Measurements from ENCODE around the gene AMIGO1. TPM values are rescaled to one million over a fixed set of nuclear protein-coding genes. Genes with fewer than 3 reads are reported as not detected.

The AMIGO1 gene
- 6.2 TPM for polyA plus RNA-seq (ENCODE audit: insufficient read length)
- long read RNA-seq, donor 1, full-length matches to known transcripts, result 8 of 8 reads
- long read RNA-seq, donor 1, partial matches to known transcripts, result 0 of 8 reads
- long read RNA-seq, donor 1, other reads (novel, unspliced or antisense), result 0 of 8 reads
- long read RNA-seq, donor 2, full-length matches to known transcripts, result 4 of 4 reads
- long read RNA-seq, donor 2, partial matches to known transcripts, result 0 of 4 reads
- long read RNA-seq, donor 2, other reads (novel, unspliced or antisense), result 0 of 4 reads
- long read RNA-seq, donor 3, full-length matches to known transcripts, result 2 of 2 reads
- long read RNA-seq, donor 3, partial matches to known transcripts, result 0 of 2 reads
- long read RNA-seq, donor 3, other reads (novel, unspliced or antisense), result 0 of 2 reads
- long read RNA-seq, donor 4, full-length matches to known transcripts, result 1 of 1 reads
- long read RNA-seq, donor 4, partial matches to known transcripts, result 0 of 1 reads
- long read RNA-seq, donor 4, other reads (novel, unspliced or antisense), result 0 of 1 reads
- long read RNA-seq, donor 5, full-length matches to known transcripts, result 3 of 3 reads
- long read RNA-seq, donor 5, partial matches to known transcripts, result 0 of 3 reads
- long read RNA-seq, donor 5, other reads (novel, unspliced or antisense), result 0 of 3 reads
- long read RNA-seq, donor 6, full-length matches to known transcripts, result 8 of 8 reads
- long read RNA-seq, donor 6, partial matches to known transcripts, result 0 of 8 reads
- long read RNA-seq, donor 6, other reads (novel, unspliced or antisense), result 0 of 8 reads
- long read RNA-seq, donor 7, full-length matches to known transcripts, result 12 of 12 reads
- long read RNA-seq, donor 7, partial matches to known transcripts, result 0 of 12 reads
- long read RNA-seq, donor 7, other reads (novel, unspliced or antisense), result 0 of 12 reads
- long read RNA-seq, donor 8, full-length matches to known transcripts, result 2 of 2 reads
- long read RNA-seq, donor 8, partial matches to known transcripts, result 0 of 2 reads
- long read RNA-seq, donor 8, other reads (novel, unspliced or antisense), result 0 of 2 reads

- DNase-seq, result peak; percentile 61
These were observed at the start of gene AMIGO1 for GRCh38 chr1:109509176-109510134. TSS of gene AMIGO1 (minus strand) at chr1:109509727. CDS start at chr1:109508912, 815 bp downstream.

GRCh38 chr1:109557520-109557919, 48.0 kb upstream of the AMIGO1 start:
- DNase-seq, result no peak

GRCh38 chr1:109556563-109556962, 47.0 kb upstream of the AMIGO1 start:
- no peak for DNase-seq

GRCh38 chr1:109548321-109549267, 39.1 kb upstream of the AMIGO1 start, which contains the start of gene GNAI3:
TSS of gene GNAI3 (plus strand) at chr1:109548615. CDS start at chr1:109548721, 106 bp downstream.
- DNase-seq, result peak; percentile 95

- no peak for DNase-seq
These were observed 38.2 kb upstream of the AMIGO1 start for GRCh38 chr1:109547463-109548320.

GRCh38 chr1:109546311-109547109, 37.0 kb upstream of the AMIGO1 start:
- peak; percentile 94 for DNase-seq

- no peak for DNase-seq
These were observed 34.6 kb upstream of the AMIGO1 start for GRCh38 chr1:109543988-109544735.

- no peak for DNase-seq
These were observed 33.9 kb upstream of the AMIGO1 start for GRCh38 chr1:109543283-109543987.

GRCh38 chr1:109542657-109543056, 33.1 kb upstream of the AMIGO1 start:
- DNase-seq, result no peak

- no peak for DNase-seq
These were observed 31.6 kb upstream of the AMIGO1 start for GRCh38 chr1:109541102-109541501.

- DNase-seq, result no peak
These were observed 30.1 kb upstream of the AMIGO1 start, which contains the start of gene GPR61 for GRCh38 chr1:109539676-109540075. TSS of gene GPR61 (plus strand) at chr1:109539872. CDS start at chr1:109543023, 3,151 bp downstream.

GRCh38 chr1:109538827-109539555, 29.5 kb upstream of the AMIGO1 start:
- DNase-seq, result no peak

- no peak for DNase-seq
These were observed 28.1 kb upstream of the AMIGO1 start for GRCh38 chr1:109537450-109538178.

- DNase-seq, result no peak
These were observed 26.5 kb upstream of the AMIGO1 start for GRCh38 chr1:109535971-109536491.

GRCh38 chr1:109535481-109535880, 26.0 kb upstream of the AMIGO1 start:
- DNase-seq, result no peak

Measured in left kidney (tissue), 8 donors.